GM12878 (cell line): ENCODE results near the gene DCAF8. TPM values are rescaled to one million over a fixed set of nuclear protein-coding genes. Genes with fewer than 3 reads are reported as not detected.

Experiments used
- ATAC-seq: fragments of 200-7000 bp; cut with Tn5 transposase; 3 replicates; pipeline ENCODE4 v1.9.1; 2020; ENCODE audit warnings: mild to moderate bottlenecking, moderate library complexity
- BruUV-seq: library from RNA; stranded (reverse); fragments of 400-500 nt; replicated peaks from 2 replicates; lab custom pipeline; 2021; lab: Mats Ljungman, UMichigan
- CTCF ChIA-PET: fragments of 300-600 bp; sonication (Branson Sonifier 250); formaldehyde crosslinking; extraction: SDS; loops from one replicate; lab custom pipeline; 2021; ENCODE audit warnings: inconsistent platforms; lab: Yijun Ruan, JAX
- POLR2A ChIA-PET: fragments of 350-600 bp; formaldehyde crosslinking; extraction: SDS; loops from one replicate; lab custom pipeline; 2021; ENCODE audit warnings: inconsistent platforms; lab: Charles Lee
- RAD21 ChIA-PET: fragments of 300-600 bp; sonication (Branson Sonifier 250); formaldehyde crosslinking; loops from one replicate; lab custom pipeline; 2023; ENCODE audit warnings: antibody characterized with exemption; ENCODE audit not compliant: unreplicated experiment; lab: Charles Lee
- SMC1A ChIA-PET: fragments of 300-600 bp; sonication (Branson Sonifier 250); formaldehyde crosslinking; loops from one replicate; lab custom pipeline; 2023; ENCODE audit not compliant: unreplicated experiment, uncharacterized antibody; lab: Charles Lee
- DNase-seq: peaks from one replicate; pipeline ENCODE4 v3.0.0-alpha.2; 2011; ENCODE audit warnings: low read depth, low spot score
- FAIRE-seq: peaks from 3 replicates; lab custom pipeline; 2011; peaks lifted over from hg19 to GRCh38; lab: Jason Lieb, UNC
- H2AFZ ChIP-seq: 2 replicates; pipeline ENCODE4 v1.6.0; 2011; ENCODE audit warnings: low read depth, low read length, control low read depth; ENCODE audit not compliant: control insufficient read depth
- H3K27ac ChIP-seq: 2 replicates; pipeline ENCODE4 v1.5.1; 2011; ENCODE audit warnings: control low read depth; ENCODE audit not compliant: control insufficient read depth, insufficient read depth
- H3K27me3 ChIP-seq, 2 experiments: replicated peaks in 1 of 2; 2 replicates each; pipeline versions ENCODE4 v1.6.0 to v1.6.1; 2011; ENCODE audit warnings: low read length in 1 of 2; ENCODE audit not compliant: control insufficient read depth in 2 of 2, insufficient read depth in 2 of 2
- H3K36me3 ChIP-seq, 2 experiments: 2 replicates each; pipeline ENCODE4 v1.5.1; 2011; ENCODE audit warnings: low read length in 1 of 2; ENCODE audit not compliant: control insufficient read depth in 2 of 2, insufficient read depth in 2 of 2
- H3K4me1 ChIP-seq: 2 replicates; pipeline ENCODE4 v1.6.1; 2011; ENCODE audit warnings: mild to moderate bottlenecking, low read length, moderate library complexity, mixed read lengths; ENCODE audit not compliant: control insufficient read depth, insufficient read depth
- H3K4me2 ChIP-seq: 2 replicates; pipeline ENCODE4 v1.6.0; 2011; ENCODE audit warnings: control low read depth; ENCODE audit not compliant: control insufficient read depth, insufficient read depth
- H3K4me3 ChIP-seq: fragments of 200-600 bp; sonication (generic); 2 replicates; pipeline ENCODE4 v1.5.1; 2016
- H3K79me2 ChIP-seq: 2 replicates; pipeline ENCODE4 v1.6.0; 2011; ENCODE audit warnings: low read length; ENCODE audit not compliant: control insufficient read depth, insufficient read depth
- H3K9ac ChIP-seq: 2 replicates; pipeline ENCODE4 v1.8.0; 2011; ENCODE audit warnings: low read length, control low read depth, mixed read lengths; ENCODE audit not compliant: control insufficient read depth, insufficient read depth
- H3K9me3 ChIP-seq: replicated peaks from 3 replicates; pipeline ENCODE4 v1.5.1; 2011; ENCODE audit warnings: mild to moderate bottlenecking, low read length; ENCODE audit not compliant: control insufficient read depth, insufficient read depth
- H4K20me1 ChIP-seq: 2 replicates; pipeline ENCODE4 v1.6.0; 2011; ENCODE audit not compliant: control insufficient read depth, insufficient read depth
- BCL11A ChIP-seq: IDR thresholded peaks from 2 replicates; pipeline ENCODE4 v1.6.1; 2011; ENCODE audit warnings: low read depth, low read length
- CTCF ChIP-seq, 3 experiments: IDR thresholded peaks in 2 of 3; conservative IDR thresholded peaks in 1 of 3; 2 replicates each; pipeline ENCODE4 v1.5.1; 2011; ENCODE audit warnings: low read depth in 3 of 3, low read length in 3 of 3, mild to moderate bottlenecking in 3 of 3, control low read depth in 2 of 3, moderate library complexity in 2 of 3, inconsistent platforms in 1 of 3, mixed read lengths in 1 of 3; ENCODE audit not compliant: control insufficient read depth in 2 of 3, insufficient read depth in 1 of 3; ENCODE audit errors: extremely low read depth in 1 of 3
- HDGF ChIP-seq: fragments of 450-650 bp; IDR thresholded peaks from 2 replicates; pipeline ENCODE4 v1.6.1; 2016; ENCODE audit warnings: antibody characterized with exemption
- LARP7 ChIP-seq: fragments of 450-650 bp; IDR thresholded peaks from 2 replicates; pipeline ENCODE4 v1.6.1; 2017; ENCODE audit warnings: mild to moderate bottlenecking
- NFYA ChIP-seq: IDR thresholded peaks from 2 replicates; pipeline ENCODE4 v1.6.1; 2011; ENCODE audit warnings: low read depth, mild to moderate bottlenecking, low read length, improper control_type of control experiment, borderline replicate concordance
- NR2F1 ChIP-seq: fragments of 450-650 bp; conservative IDR thresholded peaks from 2 replicates; pipeline ENCODE4 v1.6.1; 2017; ENCODE audit warnings: mild to moderate bottlenecking
- RB1 ChIP-seq: fragments of 450-650 bp; formaldehyde crosslinking; IDR thresholded peaks from 2 replicates; pipeline ENCODE4 v1.6.1; 2017; ENCODE audit warnings: mild to moderate bottlenecking, borderline replicate concordance
- REST ChIP-seq: IDR thresholded peaks from 2 replicates; pipeline ENCODE4 v1.6.1; 2012; ENCODE audit warnings: mild to moderate bottlenecking, low read depth, low read length
- RFX5 ChIP-seq: IDR thresholded peaks from 2 replicates; pipeline ENCODE4 v1.6.1; 2011; ENCODE audit warnings: low read depth, low read length, improper control_type of control experiment
- TARDBP ChIP-seq: IDR thresholded peaks from 2 replicates; pipeline ENCODE4 v1.6.1; 2016; ENCODE audit warnings: borderline replicate concordance
- WGBS: methylation state at CpG from one replicate; pipeline ENCODE4 v1.1.6; 2016; ENCODE audit warnings: low lambda C conversion rate; ENCODE audit not compliant: insufficient replicate concordance, insufficient coverage; ENCODE audit errors: missing lambda C conversion rate; 5-methylcytosine and 5-hydroxymethylcytosine counted together
- in situ Hi-C: fragments of 300-500 bp; cut with MboI; formaldehyde crosslinking; loops from 9 replicates; pipeline ENCODE4 v1.14.3; 2018; ENCODE audit warnings: mixed read lengths
- intact Hi-C: fragments of 100-400 bp; cut with micrococcal nuclease; formaldehyde crosslinking; loops from one replicate; pipeline ENCODE4 v1.14.2; 2022; ENCODE audit not compliant: unreplicated experiment
- polyA plus RNA-seq, 11 experiments: library from polyadenylated mRNA; depleted of rRNA in 4 of 11; unstranded in 6 of 11; stranded (reverse) in 5 of 11; fragments of >200 nt; fragmentation: Nextera tagmentation in 4 of 11; fragmentation: Illumina TruSeq in 1 of 11; extraction: Ambion mirVana in 4 of 11; extraction: Trizol in 1 of 11; gene quantifications; 1 replicate in 1 of 11; 2 replicates in 10 of 11; pipeline versions ENCODE4 v1.2.1 to v1.2.3, GENCODE V29; 2011 to 2016; ENCODE audit warnings: inconsistent platforms in 2 of 11, missing spikeins in 2 of 11, low read depth in 1 of 11
- total RNA-seq, 4 experiments: library from RNA; depleted of rRNA in 3 of 4; stranded (reverse); fragments of >200 nt in 3 of 4; fragmentation: Illumina TruSeq in 1 of 4; extraction: Trizol in 1 of 4; gene quantifications; 2 replicates each; pipeline versions ENCODE4 v1.2.1 to v1.2.3, GENCODE V29; 2013 to 2021

DCAF8 gene
- total and polyA plus RNA-seq, 10 of the 15 experiments (the other 5 are each of a cell fraction or from before 2014, with no cell fraction given): 10.4 to 152 (median 84.6) TPM

GRCh38 chr1:160214481-160215140 lies 47.7 kb downstream of the DCAF8 start:
- ChIA-PET RAD21 (no interaction called here), CTCF (interaction anchor here (1.2 to 1.7 kb wide), 2 partner anchors 21 to 37 kb away, joined by 4 to 8 read pairs; no protein-coding TSS in a partner anchor), POLR2A (no interaction called here), SMC1A (interaction anchor here (2.4 kb wide), 1 partner anchor 38 kb away, joined by 11 read pairs; no protein-coding TSS in a partner anchor)
- Histone ChIP-seq H3K79me2 (peaks cover 1% of the 10 kb centered on the region), H3K27ac (no peak overlapping the region), H3K36me3 (peaks cover 24 to 25% of the 10 kb centered on the region in 2 experiments), H3K4me3 (no peak overlapping the region), H3K9ac (no peak overlapping the region), H3K4me1 (no peaks in the 10 kb centered on the region), H3K4me2 (no peak overlapping the region), H2AFZ (no peak overlapping the region), H4K20me1 (no peaks in the 10 kb centered on the region), H3K27me3 (no peaks in the 10 kb centered on the region), H3K9me3 (no peaks in the 10 kb centered on the region)
- in situ Hi-C loops (no loop called here), intact Hi-C loops (no loop called here)
- no peak for ATAC-seq
- BruUV-seq: TSS peak; percentile 44
- WGBS: 62% methylated on average over 3 of the region's 3 CpGs
- no peak for DNase-seq
- TF ChIP-seq NFYA (no peak), RFX5 (no peak), HDGF (no peak), BCL11A (no peak), LARP7 (no peak), CTCF (IDR thresholded peaks at IDR 0.05 in 2 of 3, conservative IDR thresholded peaks at IDR 0.05 in 1 of 3; ENCODE audit: control insufficient read depth in 2 of 3, extremely low read depth in 1 of 3, insufficient read depth in 1 of 3, low read depth in 3 of 3, low read length in 3 of 3) (no peak), TARDBP (no peak), RB1 (no peak), NR2F1 (no peak), REST (no peak)
- no peak for FAIRE-seq
